Bronchial epithelial cell (primary cell): ENCODE measurements around the gene CALD1. TPM values are rescaled to one million over a fixed set of nuclear protein-coding genes. Genes with fewer than 3 reads are reported as not detected.

Experiments
- DNase-seq: peaks from one replicate; pipeline ENCODE4 v3.0.0-alpha.2; 2010; ENCODE audit warnings: low read depth
- FAIRE-seq: peaks from 2 replicates; lab custom pipeline; 2011; peaks lifted over from hg19 to GRCh38; lab: Jason Lieb, UNC
- H3K27me3 ChIP-seq: 2 replicates; pipeline ENCODE4 v1.5.1; 2011; ENCODE audit warnings: low read length; ENCODE audit not compliant: control insufficient read depth, insufficient read depth
- H3K36me3 ChIP-seq: 2 replicates; pipeline ENCODE4 v1.5.1; 2011; ENCODE audit warnings: low read length; ENCODE audit not compliant: control insufficient read depth, insufficient read depth
- H3K4me3 ChIP-seq: 2 replicates; pipeline ENCODE4 v1.5.1; 2011; ENCODE audit warnings: mild to moderate bottlenecking, low read depth, low read length, control low read depth
- CTCF ChIP-seq: IDR thresholded peaks from 2 replicates; pipeline ENCODE4 v1.5.1; 2011; ENCODE audit warnings: mild to moderate bottlenecking, moderate library complexity, low read length, control low read depth, inconsistent platforms; ENCODE audit not compliant: insufficient read depth, severe bottlenecking
- total RNA-seq: library from RNA; depleted of rRNA; stranded (reverse); fragments of >200 nt; gene quantifications from 2 replicates; pipeline ENCODE4 v1.2.1, GENCODE V29; 2014

CALD1 gene
- total RNA-seq, 1 donor from 2014 or later = 71.3 TPM

- DNase-seq = no peak
- Histone ChIP-seq H3K27me3 (no peaks in the 10 kb centered on the region), H3K4me3 (no peak overlapping the region), H3K36me3 (no peaks in the 10 kb centered on the region)
- no peak for FAIRE-seq
- no peak for TF ChIP-seq CTCF
Measured at GRCh38 chr7:134874407-134874806, 95.0 kb downstream of the CALD1 start.

GRCh38 chr7:134875867-134876266 is 96.4 kb downstream of the CALD1 start:
- FAIRE-seq (no peak), DNase-seq (no peak)
- no peak for TF ChIP-seq CTCF
- Histone ChIP-seq H3K4me3 (no peak overlapping the region), H3K27me3 (no peaks in the 10 kb centered on the region), H3K36me3 (no peaks in the 10 kb centered on the region)

GRCh38 chr7:134878746-134879357 is 99.4 kb downstream of the CALD1 start:
- Histone ChIP-seq H3K36me3 (no peaks in the 10 kb centered on the region), H3K4me3 (no peak overlapping the region), H3K27me3 (no peaks in the 10 kb centered on the region)
- FAIRE-seq (no peak), DNase-seq (no peak)
- no peak for TF ChIP-seq CTCF

GRCh38 chr7:134879815-134880475 is 100.5 kb downstream of the CALD1 start:
- Histone ChIP-seq H3K36me3 (no peaks in the 10 kb centered on the region), H3K4me3 (no peak overlapping the region), H3K27me3 (no peaks in the 10 kb centered on the region)
- no peak for DNase-seq
- FAIRE-seq = no peak
- TF ChIP-seq CTCF = no peak

GRCh38 chr7:134882481-134882880 is 103.0 kb downstream of the CALD1 start:
- no peaks in the 10 kb centered on the region for H3K36me3 ChIP-seq
- DNase-seq (no peak), FAIRE-seq (no peak)
- TF ChIP-seq CTCF = no peak
- H3K4me3 ChIP-seq = no peak overlapping the region
- no peaks in the 10 kb centered on the region for H3K27me3 ChIP-seq
